ENCODE data around the gene TRPM3. TPM values are rescaled to one million over a fixed set of nuclear protein-coding genes. Genes with fewer than 3 reads are reported as not detected.
"Not testable (repeated sequence)": the region's sequence is repeated elsewhere in the genome, so short reads cannot be mapped to it uniquely, and the experiment has no call there.

The TRPM3 gene
- total and polyA plus RNA-seq, 2 of the 13 experiments (the other 11 are each of a cell fraction or from before 2014, with no cell fraction given), result not detected

GRCh38 chr9:70746316-70746715 is 375.1 kb downstream of the TRPM3 start (continued):
- TF ChIP-seq ZNF407 (CRISPR knock-in tag; IDR thresholded peaks at IDR 0.05; ENCODE audit: not compliant biosample characterization), result no peak

- H3K27me3 ChIP-seq (ENCODE audit: control insufficient read depth in 1 of 2, insufficient read depth in 2 of 2, low read length in 2 of 2); H4K20me1 ChIP-seq (ENCODE audit: insufficient read depth, low read length); FAIRE-seq; H3K4me3 ChIP-seq (replicated peaks in 1 of 3; ENCODE audit: insufficient read depth in 1 of 3, low read depth in 2 of 3, low read length in 3 of 3); H3K4me2 ChIP-seq (ENCODE audit: low read depth, low read length); BruUV-seq (replicated peaks); H3K9me3 ChIP-seq (ENCODE audit: low read length); POLR2A ChIA-PET; H3K9ac ChIP-seq (ENCODE audit: insufficient read depth, low read depth, low read length); DNase-seq (ENCODE audit: low spot score); H3K4me1 ChIP-seq (ENCODE audit: insufficient read depth, low read length); H3K36me3 ChIP-seq (replicated peaks in 1 of 2; ENCODE audit: control insufficient read depth in 1 of 2, insufficient read depth in 2 of 2, low read length in 2 of 2); CTCF ChIA-PET (ENCODE audit: low intra/inter-chr PET ratio, low total read pairs); in situ Hi-C loops (cut with HindIII; ENCODE audit: extremely low pct_ligation_motif_present, low pct_unique_long_range_greater_than_20kb); H2AFZ ChIP-seq (ENCODE audit: low read length); intact Hi-C loops (cut with micrococcal nuclease; ENCODE audit: unreplicated experiment); H3K79me2 ChIP-seq (ENCODE audit: insufficient read depth, low read length); H3K27ac ChIP-seq (ENCODE audit: extremely low read length, insufficient read depth, low read length): not testable (repeated sequence)
- no CpG with 5 or more reads among the region's 1 CpG for WGBS (ENCODE audit: low lambda C conversion rate)
- ATAC-seq, result peak; percentile 47; the same call in 2 of the 3 replicates
Measured at GRCh38 chr9:70724794-70725193, 396.6 kb downstream of the TRPM3 start.

GRCh38 chr9:70724025-70724424 is 397.4 kb downstream of the TRPM3 start:
- no CpG with 5 or more reads among the region's 1 CpG for WGBS (ENCODE audit: low lambda C conversion rate)
- H3K27me3 ChIP-seq (ENCODE audit: control insufficient read depth in 1 of 2, insufficient read depth in 2 of 2, low read length in 2 of 2); CTCF ChIA-PET (ENCODE audit: low intra/inter-chr PET ratio, low total read pairs); H3K9ac ChIP-seq (ENCODE audit: insufficient read depth, low read depth, low read length); BruUV-seq (replicated peaks); H3K4me2 ChIP-seq (ENCODE audit: low read depth, low read length); H3K36me3 ChIP-seq (replicated peaks in 1 of 2; ENCODE audit: control insufficient read depth in 1 of 2, insufficient read depth in 2 of 2, low read length in 2 of 2); H3K79me2 ChIP-seq (ENCODE audit: insufficient read depth, low read length); H3K4me1 ChIP-seq (ENCODE audit: insufficient read depth, low read length); POLR2A ChIA-PET; FAIRE-seq; H3K4me3 ChIP-seq (replicated peaks in 1 of 3; ENCODE audit: insufficient read depth in 1 of 3, low read depth in 2 of 3, low read length in 3 of 3); H2AFZ ChIP-seq (ENCODE audit: low read length); DNase-seq (ENCODE audit: low spot score); ATAC-seq; H3K27ac ChIP-seq (ENCODE audit: extremely low read length, insufficient read depth, low read length); in situ Hi-C loops (cut with HindIII; ENCODE audit: extremely low pct_ligation_motif_present, low pct_unique_long_range_greater_than_20kb); H4K20me1 ChIP-seq (ENCODE audit: insufficient read depth, low read length); H3K9me3 ChIP-seq (ENCODE audit: low read length); intact Hi-C loops (cut with micrococcal nuclease; ENCODE audit: unreplicated experiment): not testable (repeated sequence)

GRCh38 chr9:70706797-70707196 is 414.6 kb downstream of the TRPM3 start:
- POLR2A ChIA-PET; H3K9ac ChIP-seq (ENCODE audit: insufficient read depth, low read depth, low read length); H3K36me3 ChIP-seq (replicated peaks in 1 of 2; ENCODE audit: control insufficient read depth in 1 of 2, insufficient read depth in 2 of 2, low read length in 2 of 2); H4K20me1 ChIP-seq (ENCODE audit: insufficient read depth, low read length); in situ Hi-C loops (cut with HindIII; ENCODE audit: extremely low pct_ligation_motif_present, low pct_unique_long_range_greater_than_20kb); H3K4me2 ChIP-seq (ENCODE audit: low read depth, low read length); H3K4me3 ChIP-seq (replicated peaks in 1 of 3; ENCODE audit: insufficient read depth in 1 of 3, low read depth in 2 of 3, low read length in 3 of 3); H3K9me3 ChIP-seq (ENCODE audit: low read length); H3K79me2 ChIP-seq (ENCODE audit: insufficient read depth, low read length); H3K4me1 ChIP-seq (ENCODE audit: insufficient read depth, low read length); DNase-seq (ENCODE audit: low spot score); H3K27ac ChIP-seq (ENCODE audit: extremely low read length, insufficient read depth, low read length); H2AFZ ChIP-seq (ENCODE audit: low read length); CTCF ChIA-PET (ENCODE audit: low intra/inter-chr PET ratio, low total read pairs); FAIRE-seq; BruUV-seq (replicated peaks); intact Hi-C loops (cut with micrococcal nuclease; ENCODE audit: unreplicated experiment); H3K27me3 ChIP-seq (ENCODE audit: control insufficient read depth in 1 of 2, insufficient read depth in 2 of 2, low read length in 2 of 2): not testable (repeated sequence)
- peak; percentile 66 for ATAC-seq
- no CpG with 5 or more reads among the region's 1 CpG for WGBS (ENCODE audit: low lambda C conversion rate)

Measured in HepG2 (cell line).